GM10248 (cell line): ENCODE results near the gene PCDH1.

Source experiments
- CTCF ChIA-PET: fragments of 300-600 bp; sonication (Branson Sonifier 250); formaldehyde crosslinking; extraction: SDS; loops from one replicate; lab custom pipeline; 2021; ENCODE audit warnings: antibody characterized with exemption; lab: Yijun Ruan, JAX
- POLR2A ChIA-PET: fragments of 350-650 bp; sonication (Branson Sonifier 250); formaldehyde crosslinking; extraction: SDS; loops from one replicate; lab custom pipeline; 2020; ENCODE audit warnings: antibody characterized with exemption; lab: Yijun Ruan, JAX
- DNase-seq: peaks from one replicate; pipeline ENCODE4 v3.0.0; 2012; ENCODE audit errors: extremely low spot score
- CTCF ChIP-seq: IDR thresholded peaks from 2 replicates; pipeline ENCODE4 v1.5.1; 2012; ENCODE audit warnings: mild to moderate bottlenecking, low read depth; ENCODE audit errors: extremely low read depth, missing control alignments, control extremely low read depth

The PCDH1 gene

GRCh38 chr5:141861194-141861593 is 17.0 kb downstream of the PCDH1 start:
- CTCF ChIA-PET, result no interaction called here
- no peak for DNase-seq
- POLR2A ChIA-PET, result no interaction called here
- no peak for TF ChIP-seq CTCF

GRCh38 chr5:141858079-141858765 is 20.0 kb downstream of the PCDH1 start:
- CTCF ChIA-PET, result interaction anchor here (1.3 to 3.5 kb wide), 5 partner anchors 21 to 285 kb away, joined by 4 to 10 read pairs (median 5); no protein-coding TSS in a partner anchor
- TF ChIP-seq CTCF, result no peak
- POLR2A ChIA-PET, result no interaction called here

GRCh38 chr5:141857226-141857625 is 21.0 kb downstream of the PCDH1 start:
- ChIA-PET CTCF (interaction anchor here (0.6 to 3.5 kb wide), 4 partner anchors 10 to 104 kb away, joined by 3 to 10 read pairs (median 6); no protein-coding TSS in a partner anchor), POLR2A (no interaction called here)
- DNase-seq, result no peak
- TF ChIP-seq CTCF, result no peak

More at GRCh38 chr5:141858079-141858765, 20.0 kb downstream of the PCDH1 start:
- DNase-seq, result no peak

- DNase-seq, result no peak
- ChIA-PET POLR2A (no interaction called here), CTCF (no interaction called here)
- TF ChIP-seq CTCF, result no peak
Observed at GRCh38 chr5:141856037-141856790, 22.0 kb downstream of the PCDH1 start.

GRCh38 chr5:141855265-141856036 is 22.8 kb downstream of the PCDH1 start:
- DNase-seq, result no peak
- no peak for TF ChIP-seq CTCF
- CTCF ChIA-PET, result no interaction called here
- POLR2A ChIA-PET, result no interaction called here

GRCh38 chr5:141853895-141854626 is 24.1 kb downstream of the PCDH1 start:
- no peak for TF ChIP-seq CTCF
- CTCF ChIA-PET, result no interaction called here
- POLR2A ChIA-PET, result no interaction called here
- no peak for DNase-seq
